Adrenal gland (tissue), 12 donors: ENCODE results near the gene RIPK3. TPM values are rescaled to one million over a fixed set of nuclear protein-coding genes. Genes with fewer than 3 reads are reported as not detected.

ENCODE experiments used
- DNase-seq, 7 donors: peaks; one replicate each; pipeline ENCODE4 v3.0.0-alpha.2; 2019 to 2020
- H3K27ac ChIP-seq, 5 donors: fragments of 200-600 bp; sonication (generic) in 4 of 5; 1 replicate in 3 of 5; 2 replicates in 2 of 5; pipeline versions ENCODE4 v1.5.1 to v1.8.0; 2016 to 2020; ENCODE audit warnings: mild to moderate bottlenecking in 1 of 5
- H3K27me3 ChIP-seq: fragments of 200-600 bp; 2 replicates; pipeline ENCODE4 v1.8.0; 2021
- H3K36me3 ChIP-seq, 2 donors: fragments of 200-600 bp; replicated peaks in 1 of 2; 1 replicate in 1 of 2; 2 replicates in 1 of 2; pipeline versions ENCODE4 v1.5.1 to v1.8.0; 2018 to 2022
- H3K4me1 ChIP-seq, 2 donors: fragments of 200-600 bp; replicated peaks in 1 of 2; 1 replicate in 1 of 2; 2 replicates in 1 of 2; pipeline versions ENCODE4 v1.5.1 to v1.8.0; 2018 to 2021
- H3K4me3 ChIP-seq, 4 donors: fragments of 200-600 bp; sonication (generic) in 3 of 4; one replicate each; pipeline ENCODE4 v1.5.1; 2016 to 2018
- H3K9me3 ChIP-seq, 3 donors: fragments of 200-600 bp; sonication (generic) in 1 of 3; replicated peaks in 1 of 3; 1 replicate in 2 of 3; 2 replicates in 1 of 3; pipeline versions ENCODE4 v1.5.1 to v1.8.0; 2016 to 2021
- POLR2A ChIP-seq, 2 donors: fragments of 450-650 bp; IDR thresholded peaks; one replicate each; pipeline ENCODE4 v1.6.1; 2017; ENCODE audit warnings: antibody characterized with exemption in 2 of 2, mild to moderate bottlenecking in 2 of 2, moderate library complexity in 1 of 2
- WGBS, 4 donors: extraction: QIAGEN DNeasy Blood & Tissue Kit in 2 of 4; methylation state at CpG; one replicate each; pipeline versions ENCODE4 v1.1.5 to v1.1.7; 2013 to 2017; 5-methylcytosine and 5-hydroxymethylcytosine counted together
- intact Hi-C, 2 donors: fragments of 100-400 bp; cut with DNase I; formaldehyde crosslinking; loops; one replicate each; pipeline versions ENCODE4 v1.14.1 to v1.15.0; 2022 to 2023
- polyA plus RNA-seq, 3 donors: library from polyadenylated mRNA; stranded (reverse); fragments of 200-250 nt in 2 of 3; fragments of 350-450 nt in 1 of 3; fragmentation: Illumina TruSeq in 1 of 3; extraction: RNeasy Lipid Tissue Mini Kit (QIAGEN cat#74804) in 1 of 3; gene quantifications; one replicate each; pipeline ENCODE4 v1.2.3, GENCODE V29; 2013 to 2014
- total RNA-seq, 9 donors: library from RNA; depleted of rRNA in 4 of 9; stranded (reverse); fragments of >200 nt in 4 of 9; fragments of 120-200 nt in 1 of 9; fragmentation: NEBNext Ultra II Directional in 1 of 9; extraction: Animal tissue kit (Norgen Biotek cat#: 25700) in 1 of 9; gene quantifications; one replicate each; pipeline versions ENCODE4 v1.1.0 to v1.2.4, GENCODE V29; 2013 to 2023
- TF ChIP-seq, protein P1 (sequence below), 6 experiments: fragments of 450-650 bp in 4 of 6; fragments of 200-600 bp in 2 of 6; sonication (generic) in 1 of 6; IDR thresholded peaks; 1 replicate in 5 of 6; 2 replicates in 1 of 6; pipeline versions ENCODE4 v1.5.1 to v1.8.0; 2016 to 2021; ENCODE audit warnings: antibody characterized with exemption in 6 of 6, mild to moderate bottlenecking in 2 of 6, moderate library complexity in 1 of 6
- donor health status: healthy with polysubstance abuse.
- donor health status: Bipolar disorder and iron deficiency.
- donor health status: DM: yes; HTN: yes; CAD: no.
- donor health status: DM: no; HTN: no; CAD: no.
- donor health status: DM: no; HTN: no; CAD: no.
- donor health status: DM: yes; HTN: yes; CAD: no.

RIPK3 gene
- total and polyA plus RNA-seq, 12 donors, result 0.50 to 10.4 (median 3.8) TPM

DNA sequence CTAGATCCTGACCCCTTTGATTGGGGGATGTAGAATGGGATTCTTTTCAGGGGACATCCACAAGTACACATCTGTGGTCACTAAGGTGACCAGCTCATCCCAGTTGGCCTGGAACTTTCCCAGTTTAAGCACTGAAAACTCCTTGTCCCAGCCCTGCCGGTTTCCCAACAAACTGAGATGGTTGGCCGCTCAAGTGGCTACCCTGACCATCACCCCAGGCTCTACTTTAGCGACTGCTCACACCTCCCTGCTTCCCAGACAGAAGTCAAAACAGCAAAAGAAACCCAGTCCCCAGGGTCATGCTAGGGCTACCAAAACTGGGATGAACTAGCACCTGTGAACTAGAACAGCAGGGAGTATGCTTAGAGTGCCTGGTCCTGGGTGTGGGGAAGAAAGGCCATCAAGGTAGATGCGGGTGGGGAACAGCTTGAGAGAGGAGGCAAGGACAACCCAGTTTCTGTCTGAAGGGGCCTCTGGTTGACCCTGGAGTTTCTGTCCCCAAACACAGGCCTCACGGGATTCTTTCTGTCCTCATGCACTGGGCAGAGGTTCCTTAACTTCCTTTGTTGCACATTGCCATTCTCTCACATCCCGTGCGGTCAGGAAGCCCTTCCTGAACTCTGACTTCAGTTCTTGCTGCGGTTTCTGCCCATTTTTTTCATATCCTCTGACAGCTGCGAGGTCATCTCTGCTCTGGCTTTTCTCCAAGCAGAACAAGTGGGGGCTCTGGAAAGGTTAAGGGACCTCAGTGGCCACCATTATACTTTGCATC is 26.9 kb downstream of the RIPK3 start:
- intact Hi-C loops, result no loop called here
- peaks cover 20 to 61% of the 10 kb centered on the region in 2 donors for H3K4me1 ChIP-seq
- peak overlapping the region in 4 of 5 donors; percentile 23 to 97 (median 80) for H3K27ac ChIP-seq
- no peaks in the 10 kb centered on the region for H3K27me3 ChIP-seq
- peak in 6 of 7 donors; percentile 50 to 82 (median 65) for DNase-seq
- H3K36me3 ChIP-seq, result peaks cover 0 to under 1% of the 10 kb centered on the region in 2 donors
- TF ChIP-seq, protein P1, sequence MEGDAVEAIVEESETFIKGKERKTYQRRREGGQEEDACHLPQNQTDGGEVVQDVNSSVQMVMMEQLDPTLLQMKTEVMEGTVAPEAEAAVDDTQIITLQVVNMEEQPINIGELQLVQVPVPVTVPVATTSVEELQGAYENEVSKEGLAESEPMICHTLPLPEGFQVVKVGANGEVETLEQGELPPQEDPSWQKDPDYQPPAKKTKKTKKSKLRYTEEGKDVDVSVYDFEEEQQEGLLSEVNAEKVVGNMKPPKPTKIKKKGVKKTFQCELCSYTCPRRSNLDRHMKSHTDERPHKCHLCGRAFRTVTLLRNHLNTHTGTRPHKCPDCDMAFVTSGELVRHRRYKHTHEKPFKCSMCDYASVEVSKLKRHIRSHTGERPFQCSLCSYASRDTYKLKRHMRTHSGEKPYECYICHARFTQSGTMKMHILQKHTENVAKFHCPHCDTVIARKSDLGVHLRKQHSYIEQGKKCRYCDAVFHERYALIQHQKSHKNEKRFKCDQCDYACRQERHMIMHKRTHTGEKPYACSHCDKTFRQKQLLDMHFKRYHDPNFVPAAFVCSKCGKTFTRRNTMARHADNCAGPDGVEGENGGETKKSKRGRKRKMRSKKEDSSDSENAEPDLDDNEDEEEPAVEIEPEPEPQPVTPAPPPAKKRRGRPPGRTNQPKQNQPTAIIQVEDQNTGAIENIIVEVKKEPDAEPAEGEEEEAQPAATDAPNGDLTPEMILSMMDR (IDR thresholded peaks at IDR 0.05), result no peak
- TF ChIP-seq POLR2A (IDR thresholded peaks at IDR 0.05), result peak in 1 of 2 donors; percentile 17
- WGBS, 4 donors, result 58 to 66% (median 60%) methylated on average over 8 to 9 of the region's 9 CpGs
- no peak overlapping the region for H3K4me3 ChIP-seq
- H3K9me3 ChIP-seq, result no peaks in the 10 kb centered on the region

DNA sequence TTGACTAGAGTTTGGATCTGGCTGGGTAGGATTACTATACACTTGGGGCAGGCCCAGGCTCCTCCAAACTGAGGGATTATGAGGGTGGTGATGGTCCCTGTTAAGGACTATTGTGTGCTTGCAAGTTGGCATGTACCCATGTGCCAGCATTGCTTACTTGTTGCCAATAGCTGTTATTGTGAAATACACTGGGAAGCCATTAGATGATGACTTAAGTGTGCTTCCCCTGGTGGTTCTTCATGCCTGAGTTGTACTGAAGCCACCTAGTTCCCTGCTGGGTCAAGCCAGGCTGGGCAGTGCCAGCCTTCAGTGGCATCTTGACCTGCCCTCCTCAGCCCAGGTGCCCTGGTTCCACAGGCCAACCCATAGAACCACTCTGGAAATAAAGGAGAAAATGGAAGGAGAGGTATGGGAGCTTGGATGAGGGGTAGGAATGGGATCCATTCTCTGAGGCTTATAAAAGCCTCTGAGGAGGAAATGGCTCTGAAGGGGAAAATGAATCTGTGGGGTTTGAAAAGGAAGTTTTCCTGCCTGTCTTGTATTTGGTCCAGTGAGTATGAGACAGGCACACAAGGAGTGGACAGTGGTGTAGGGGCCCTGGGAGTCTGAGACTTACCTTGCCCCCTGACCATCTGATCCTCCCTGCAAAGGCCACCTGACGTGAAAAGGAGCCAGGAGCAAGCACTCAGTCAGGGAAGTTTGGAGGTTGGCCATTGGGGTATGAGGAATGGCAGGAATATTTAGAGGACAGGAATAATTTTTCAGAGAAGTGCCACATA is 27.8 kb downstream of the RIPK3 start:
- DNase-seq, result peak in 3 of 7 donors; percentile 54 to 64 (median 59)
- TF ChIP-seq, protein P1 (IDR thresholded peaks at IDR 0.05), result peak in 1 of 6 experiments; percentile 11
- no peak for TF ChIP-seq POLR2A (IDR thresholded peaks at IDR 0.05)
- H3K4me1 ChIP-seq, result peaks cover 20 to 57% of the 10 kb centered on the region in 2 donors
- H3K27me3 ChIP-seq, result no peaks in the 10 kb centered on the region
- intact Hi-C loops, result no loop called here
- H3K36me3 ChIP-seq, result peaks cover 0 to 10% of the 10 kb centered on the region in 2 donors
- no peaks in the 10 kb centered on the region for H3K9me3 ChIP-seq
- peak overlapping the region; percentile 68 to 97 (median 83) for H3K27ac ChIP-seq
- peak overlapping the region in 1 of 4 donors; percentile 64 for H3K4me3 ChIP-seq
- 81 to 86% (median 84%) methylated on average over 1 of the region's 1 CpG for WGBS, 4 donors

DNA sequence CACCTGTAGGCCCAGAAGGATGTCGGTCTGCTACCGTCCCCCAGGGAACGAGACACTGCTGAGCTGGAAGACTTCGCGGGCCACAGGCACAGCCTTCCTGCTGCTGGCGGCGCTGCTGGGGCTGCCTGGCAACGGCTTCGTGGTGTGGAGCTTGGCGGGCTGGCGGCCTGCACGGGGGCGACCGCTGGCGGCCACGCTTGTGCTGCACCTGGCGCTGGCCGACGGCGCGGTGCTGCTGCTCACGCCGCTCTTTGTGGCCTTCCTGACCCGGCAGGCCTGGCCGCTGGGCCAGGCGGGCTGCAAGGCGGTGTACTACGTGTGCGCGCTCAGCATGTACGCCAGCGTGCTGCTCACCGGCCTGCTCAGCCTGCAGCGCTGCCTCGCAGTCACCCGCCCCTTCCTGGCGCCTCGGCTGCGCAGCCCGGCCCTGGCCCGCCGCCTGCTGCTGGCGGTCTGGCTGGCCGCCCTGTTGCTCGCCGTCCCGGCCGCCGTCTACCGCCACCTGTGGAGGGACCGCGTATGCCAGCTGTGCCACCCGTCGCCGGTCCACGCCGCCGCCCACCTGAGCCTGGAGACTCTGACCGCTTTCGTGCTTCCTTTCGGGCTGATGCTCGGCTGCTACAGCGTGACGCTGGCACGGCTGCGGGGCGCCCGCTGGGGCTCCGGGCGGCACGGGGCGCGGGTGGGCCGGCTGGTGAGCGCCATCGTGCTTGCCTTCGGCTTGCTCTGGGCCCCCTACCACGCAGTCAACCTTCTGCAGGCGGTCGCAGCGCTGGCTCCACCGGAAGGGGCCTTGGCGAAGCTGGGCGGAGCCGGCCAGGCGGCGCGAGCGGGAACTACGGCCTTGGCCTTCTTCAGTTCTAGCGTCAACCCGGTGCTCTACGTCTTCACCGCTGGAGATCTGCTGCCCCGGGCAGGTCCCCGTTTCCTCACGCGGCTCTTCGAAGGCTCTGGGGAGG is 28.9 kb downstream of the RIPK3 start, which contains the start of gene LTB4R:
Gene LTB4R, plus strand, starts transcription at position 857 of the 959 bp plus-strand sequence. CDS start 4,150 bp downstream, outside the sequence.
- peaks cover 20 to 52% of the 10 kb centered on the region in 2 donors for H3K4me1 ChIP-seq
- WGBS, 4 donors, result 1 to 6% (median 2%) methylated on average over 10 to 99 of the region's 99 CpGs

More for the DNA sequence above, 28.9 kb downstream of the RIPK3 start, which contains the start of gene LTB4R:
- Histone ChIP-seq H3K9me3 (no peaks in the 10 kb centered on the region), H3K36me3 (peaks cover 0 to 21% of the 10 kb centered on the region in 2 donors), H3K4me3 (peak within 1 kb of the TSS in 3 of 4 donors; percentile 21 to 64 (median 41)), H3K27ac (peak within 1 kb of the TSS; percentile 68 to 97 (median 83)), H3K27me3 (no peaks in the 10 kb centered on the region)
- peak in 1 of 2 donors; percentile 59 for TF ChIP-seq POLR2A (IDR thresholded peaks at IDR 0.05)
- TF ChIP-seq, protein P1 (IDR thresholded peaks at IDR 0.05), result peak in 4 of 6 experiments; percentile 43 to 53 (median 50)
- peak; percentile 80 to 89 (median 87) for DNase-seq
- intact Hi-C loops, result no loop called here
